Duodenal mucosa (tissue), 2 donors: ENCODE measurements around the gene PPP1R14D.

Experiments
- H3K27ac ChIP-seq: one replicate; pipeline ENCODE4 v1.7.0; 2013; ENCODE audit warnings: low read depth, low read length
- H3K27me3 ChIP-seq, 2 donors: one replicate each; pipeline ENCODE4 v1.7.0; 2013; ENCODE audit warnings: low read length in 2 of 2, control low read depth in 1 of 2; ENCODE audit not compliant: insufficient read depth in 2 of 2, control insufficient read depth in 1 of 2
- H3K36me3 ChIP-seq, 2 donors: one replicate each; pipeline ENCODE4 v1.7.0; 2013; ENCODE audit warnings: low read length in 2 of 2, control low read depth in 1 of 2; ENCODE audit not compliant: insufficient read depth in 2 of 2, control insufficient read depth in 1 of 2
- H3K4me1 ChIP-seq, 2 donors: one replicate each; pipeline ENCODE4 v1.7.0; 2013; ENCODE audit warnings: low read length in 2 of 2, control low read depth in 1 of 2; ENCODE audit not compliant: insufficient read depth in 2 of 2, control insufficient read depth in 1 of 2
- H3K4me3 ChIP-seq, 2 donors: one replicate each; pipeline ENCODE4 v1.7.0; 2013; ENCODE audit warnings: low read length in 2 of 2, low read depth in 1 of 2
- H3K9ac ChIP-seq, 2 donors: one replicate each; pipeline ENCODE4 v1.7.0; 2013; ENCODE audit warnings: low read length in 2 of 2, low read depth in 1 of 2
- H3K9me3 ChIP-seq, 2 donors: one replicate each; pipeline ENCODE4 v1.7.0; 2013; ENCODE audit warnings: low read length in 2 of 2, control low read depth in 1 of 2; ENCODE audit not compliant: control insufficient read depth in 1 of 2

PPP1R14D gene

DNA sequence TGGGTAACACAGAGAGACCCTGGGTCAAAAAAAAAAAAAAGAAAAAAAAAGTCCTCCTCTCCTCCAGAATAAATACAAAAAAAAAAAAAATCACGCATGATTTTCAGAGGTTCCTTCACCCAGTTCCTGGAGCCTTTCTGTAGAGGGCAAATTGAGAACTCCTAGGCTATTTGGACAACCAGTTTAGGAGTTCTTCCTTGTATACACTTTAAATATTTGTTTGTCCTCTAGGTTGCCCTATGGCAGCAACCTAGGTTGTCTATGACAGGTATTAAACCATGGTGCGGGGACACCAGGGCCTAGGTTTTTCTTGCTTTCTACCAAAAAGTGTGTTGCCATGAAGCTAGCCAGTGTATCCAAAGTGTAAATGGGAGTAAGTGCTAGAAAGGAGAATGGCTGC is 25.4 kb downstream of the PPP1R14D start:
- no peaks in the 10 kb centered on the region for H3K9me3 ChIP-seq
- H3K36me3 ChIP-seq: peaks cover 0 to 5% of the 10 kb centered on the region in 2 donors
- no peak overlapping the region for H3K27ac ChIP-seq
- no peak overlapping the region for H3K4me3 ChIP-seq
- no peaks in the 10 kb centered on the region for H3K27me3 ChIP-seq
- H3K4me1 ChIP-seq: peaks cover 20 to 24% of the 10 kb centered on the region in 2 donors
- H3K9ac ChIP-seq: no peak overlapping the region

DNA sequence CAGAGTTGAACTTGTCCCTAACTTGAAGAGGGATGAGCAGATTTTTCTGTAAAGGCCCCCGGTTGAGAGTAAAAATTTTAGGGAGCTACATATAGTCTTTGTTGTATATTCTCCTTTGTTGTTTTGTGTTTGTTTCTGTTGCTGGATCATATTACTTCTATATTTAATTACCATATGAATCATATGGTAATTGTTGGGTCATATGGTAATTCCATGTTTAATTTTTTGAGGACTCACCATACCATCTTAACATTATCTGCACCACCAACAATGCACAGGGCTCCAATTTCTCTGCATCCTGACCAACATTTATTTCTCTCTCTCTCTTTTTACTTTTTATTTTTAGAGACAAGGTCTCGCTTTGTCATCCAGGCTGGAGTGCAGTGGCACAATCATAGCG is 29.0 kb downstream of the PPP1R14D start:
- Histone ChIP-seq H3K27ac (no peak overlapping the region), H3K4me3 (no peak overlapping the region), H3K4me1 (peaks cover 12 to 30% of the 10 kb centered on the region in 2 donors), H3K9me3 (no peaks in the 10 kb centered on the region), H3K36me3 (peaks cover 0 to 5% of the 10 kb centered on the region in 2 donors), H3K9ac (no peak overlapping the region), H3K27me3 (no peaks in the 10 kb centered on the region)

DNA sequence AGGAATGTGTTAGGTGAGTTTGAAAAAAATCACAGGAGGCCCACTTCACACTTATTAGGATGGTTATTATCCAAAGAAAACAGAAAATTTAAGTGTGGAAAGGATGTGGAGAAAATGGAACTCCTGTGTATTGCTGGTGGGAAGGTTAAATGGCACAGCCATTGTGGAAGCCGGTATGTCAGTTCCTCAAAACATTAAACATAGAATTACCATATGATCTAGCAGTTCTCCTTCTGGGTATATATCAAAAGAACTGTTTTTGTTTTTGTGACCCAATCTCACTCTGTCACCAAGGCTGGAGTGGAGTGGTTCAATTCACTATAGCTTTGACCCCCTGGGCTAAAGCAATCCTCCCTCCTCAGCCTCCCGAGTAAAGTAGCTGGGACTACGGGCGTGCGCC is 32.0 kb downstream of the PPP1R14D start:
- peaks cover 0 to 7% of the 10 kb centered on the region in 2 donors for H3K36me3 ChIP-seq
- no peak overlapping the region for H3K9ac ChIP-seq
- no peak overlapping the region for H3K27ac ChIP-seq
- H3K4me3 ChIP-seq: no peak overlapping the region
- H3K27me3 ChIP-seq: no peaks in the 10 kb centered on the region
- H3K9me3 ChIP-seq: no peaks in the 10 kb centered on the region
- H3K4me1 ChIP-seq: peaks cover 12 to 32% of the 10 kb centered on the region in 2 donors

DNA sequence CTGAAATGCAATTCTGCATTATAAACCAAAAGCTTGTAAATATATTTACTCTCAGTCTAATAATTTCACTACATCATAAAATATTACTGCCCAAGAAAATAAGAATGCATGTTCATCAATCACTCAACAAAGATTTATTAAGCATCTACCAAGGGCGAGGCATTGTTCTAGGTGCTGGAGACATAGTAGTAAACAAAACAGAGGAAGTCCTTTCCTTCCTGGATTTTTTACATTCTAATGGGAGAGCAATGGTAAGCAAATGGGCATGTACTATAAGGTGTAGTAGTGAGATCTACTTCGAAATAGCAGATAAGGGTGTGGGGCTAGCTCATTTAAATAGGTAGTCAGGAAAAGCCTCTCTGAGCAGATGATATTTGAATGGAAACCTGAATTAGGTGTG is 32.5 kb downstream of the PPP1R14D start:
- H3K9ac ChIP-seq: no peak overlapping the region
- H3K4me1 ChIP-seq: peaks cover 12 to 32% of the 10 kb centered on the region in 2 donors
- no peaks in the 10 kb centered on the region for H3K27me3 ChIP-seq
- H3K9me3 ChIP-seq: no peaks in the 10 kb centered on the region
- no peak overlapping the region for H3K4me3 ChIP-seq
- peaks cover 0 to 7% of the 10 kb centered on the region in 2 donors for H3K36me3 ChIP-seq
- no peak overlapping the region for H3K27ac ChIP-seq

DNA sequence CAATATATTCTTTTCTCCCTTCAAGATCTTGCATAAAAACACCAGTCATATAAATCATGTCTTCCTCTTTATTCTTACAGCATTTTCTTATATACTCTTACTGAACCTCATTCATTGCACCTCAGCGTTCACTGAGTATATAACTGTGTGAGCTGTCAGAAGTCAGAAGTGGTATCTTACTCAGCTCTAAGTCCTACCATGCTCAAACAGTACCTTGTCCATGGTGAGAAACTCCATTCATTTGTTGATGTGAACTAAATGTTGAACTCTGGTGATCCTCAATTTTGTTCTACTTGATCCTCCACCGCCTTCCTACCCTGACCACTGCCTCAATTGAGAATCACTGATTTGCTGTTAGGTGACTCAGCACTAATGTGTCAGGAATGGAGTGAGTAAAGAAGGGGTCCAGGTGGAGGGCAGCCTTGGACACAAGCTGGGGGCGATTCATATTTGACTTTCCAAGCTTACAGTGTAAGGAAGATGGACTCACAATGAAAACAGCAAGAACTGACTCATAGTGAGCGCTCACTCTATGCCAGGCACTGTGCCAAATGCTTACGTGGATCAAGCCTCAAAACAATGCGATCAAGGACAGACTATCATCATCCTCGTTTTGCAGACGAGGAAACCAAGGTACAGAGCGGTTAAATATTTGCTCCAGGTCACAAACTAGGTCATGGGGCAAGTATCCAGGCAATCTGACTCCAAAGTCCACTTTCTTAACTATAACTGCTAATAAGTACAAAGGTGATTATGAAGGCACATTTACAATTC is 35.1 kb downstream of the PPP1R14D start:
- peaks cover 0 to 9% of the 10 kb centered on the region in 2 donors for H3K36me3 ChIP-seq
- H3K9ac ChIP-seq: peak overlapping the region in 1 of 2 donors; percentile 47
- no peaks in the 10 kb centered on the region for H3K9me3 ChIP-seq
- peak overlapping the region; percentile 65 for H3K27ac ChIP-seq
- peak overlapping the region in 1 of 2 donors; percentile 21 for H3K4me3 ChIP-seq
- H3K27me3 ChIP-seq: no peaks in the 10 kb centered on the region
- H3K4me1 ChIP-seq: peaks cover 10 to 38% of the 10 kb centered on the region in 2 donors

DNA sequence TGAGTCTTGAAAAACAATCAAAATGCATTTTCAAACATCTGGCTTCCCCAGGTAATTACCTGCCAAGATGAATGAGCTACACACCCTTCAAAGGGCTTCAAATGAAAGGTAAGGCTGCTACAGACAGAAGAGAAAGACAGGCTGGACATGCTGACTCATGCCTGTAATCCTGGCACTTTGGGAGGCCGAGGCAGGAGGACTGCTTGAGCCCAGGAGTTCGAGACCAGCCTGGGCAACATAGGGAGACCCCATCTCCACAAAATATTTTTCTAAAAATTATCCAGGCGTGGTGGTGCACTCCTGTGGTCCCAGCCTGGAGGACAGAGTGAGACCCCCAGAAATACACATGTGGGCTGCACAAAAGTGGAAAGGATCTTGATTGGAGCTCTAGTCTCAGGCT is 36.1 kb downstream of the PPP1R14D start:
- Histone ChIP-seq H3K9ac (no peak overlapping the region), H3K27ac (no peak overlapping the region), H3K27me3 (no peaks in the 10 kb centered on the region), H3K9me3 (no peaks in the 10 kb centered on the region), H3K4me3 (no peak overlapping the region), H3K36me3 (peaks cover 0 to 6% of the 10 kb centered on the region in 2 donors), H3K4me1 (peaks cover 18 to 45% of the 10 kb centered on the region in 2 donors)

DNA sequence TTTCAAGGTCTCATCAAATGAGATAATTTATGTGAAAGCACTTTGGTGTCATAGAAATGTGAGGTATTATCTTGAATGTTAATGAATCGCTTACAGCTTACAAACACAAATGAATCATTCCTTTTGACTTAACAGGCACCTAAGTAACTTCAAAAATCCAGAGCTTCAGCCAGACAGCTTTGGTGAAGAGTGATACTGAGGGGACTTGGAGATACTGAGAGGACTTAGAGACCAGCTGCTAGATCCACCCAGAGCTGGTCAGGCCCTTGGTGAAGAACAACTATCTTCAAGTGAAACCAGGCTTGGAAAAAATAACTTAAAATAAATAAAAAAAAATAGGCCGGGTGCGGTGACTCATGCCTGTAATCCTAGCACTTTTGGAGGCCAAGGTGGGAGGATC is 37.8 kb downstream of the PPP1R14D start:
- Histone ChIP-seq H3K36me3 (peaks cover 0 to 6% of the 10 kb centered on the region in 2 donors), H3K9me3 (no peaks in the 10 kb centered on the region), H3K4me1 (peaks cover 32 to 53% of the 10 kb centered on the region in 2 donors), H3K27me3 (no peaks in the 10 kb centered on the region), H3K4me3 (no peak overlapping the region), H3K27ac (no peak overlapping the region), H3K9ac (no peak overlapping the region)

DNA sequence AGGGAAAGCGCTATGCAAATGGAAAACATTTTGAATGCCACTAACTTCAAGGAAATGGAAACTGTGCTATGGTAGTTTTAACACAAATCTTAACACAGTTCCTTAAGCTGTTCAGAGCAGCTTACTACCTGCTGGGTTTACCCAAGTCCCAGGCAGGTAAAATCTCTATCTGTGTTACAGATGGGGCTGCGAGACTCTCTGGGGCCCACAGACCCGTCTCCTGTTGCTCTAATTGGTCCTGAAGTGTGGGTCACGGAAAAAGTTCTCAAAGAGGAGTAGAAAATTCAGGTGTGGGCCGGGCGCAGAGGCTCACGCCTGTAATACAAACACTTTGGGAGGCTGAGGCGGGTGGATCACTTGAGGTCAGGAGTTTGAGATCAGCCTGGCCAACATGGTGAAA is 38.5 kb downstream of the PPP1R14D start:
- Histone ChIP-seq H3K9me3 (no peaks in the 10 kb centered on the region), H3K27ac (no peak overlapping the region), H3K4me3 (no peak overlapping the region), H3K4me1 (peaks cover 36 to 52% of the 10 kb centered on the region in 2 donors), H3K36me3 (peaks cover 0 to 6% of the 10 kb centered on the region in 2 donors), H3K9ac (no peak overlapping the region), H3K27me3 (no peaks in the 10 kb centered on the region)

DNA sequence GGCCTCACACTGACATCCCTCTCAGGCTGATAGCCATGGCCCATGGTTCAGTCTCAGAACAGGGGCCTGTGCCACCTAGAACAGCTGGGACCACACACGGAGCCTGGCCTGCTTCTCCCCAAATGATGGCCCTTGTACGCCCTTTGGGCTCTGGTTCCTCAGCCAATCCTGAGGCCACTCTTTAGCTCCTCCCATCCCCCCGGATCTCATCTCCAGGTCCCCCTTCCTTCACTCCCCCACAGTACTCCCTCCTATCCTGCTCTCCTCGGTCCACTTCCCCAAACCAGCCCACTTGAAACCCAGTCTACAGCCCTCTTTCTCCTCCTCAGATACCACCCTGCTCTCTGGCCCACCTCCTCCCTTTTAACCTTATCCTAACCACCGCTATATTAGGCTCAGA is 39.4 kb downstream of the PPP1R14D start:
- Histone ChIP-seq H3K9ac (no peak overlapping the region), H3K36me3 (peaks cover 0 to 6% of the 10 kb centered on the region in 2 donors), H3K4me1 (peaks cover 36 to 51% of the 10 kb centered on the region in 2 donors), H3K9me3 (no peaks in the 10 kb centered on the region), H3K27ac (no peak overlapping the region), H3K27me3 (no peaks in the 10 kb centered on the region), H3K4me3 (no peak overlapping the region)

DNA sequence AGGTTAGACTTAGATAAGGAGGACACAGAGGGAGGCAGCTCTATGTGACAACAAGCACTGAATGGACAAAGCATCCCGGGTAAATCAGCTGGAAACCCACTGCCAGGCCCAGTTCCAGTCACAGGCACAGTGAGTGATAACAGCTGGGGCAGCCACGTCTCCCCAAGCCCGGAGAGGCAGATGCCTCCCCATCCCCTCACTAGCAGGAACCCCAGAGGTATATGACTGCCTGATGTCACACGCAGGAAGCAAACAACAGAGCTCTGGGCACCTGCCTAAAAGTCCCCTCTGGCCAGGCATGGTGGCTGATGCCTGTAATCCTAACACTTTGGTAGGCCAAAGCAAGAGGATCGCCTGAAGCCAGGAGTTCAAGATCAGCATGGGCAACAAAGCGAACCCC is 40.5 kb downstream of the PPP1R14D start:
- Histone ChIP-seq H3K36me3 (peaks cover 0 to 6% of the 10 kb centered on the region in 2 donors), H3K27ac (peak overlapping the region; percentile 65), H3K4me3 (no peak overlapping the region), H3K4me1 (peaks cover 30 to 46% of the 10 kb centered on the region in 2 donors), H3K27me3 (no peaks in the 10 kb centered on the region), H3K9me3 (no peaks in the 10 kb centered on the region), H3K9ac (peak overlapping the region; percentile 62 to 66)
